Measurements from ENCODE around the gene NDFIP1.
"Not testable (repeated sequence)": the region's sequence is repeated elsewhere in the genome, so short reads cannot be mapped to it uniquely, and the experiment has no call there.

NDFIP1 gene

DNA sequence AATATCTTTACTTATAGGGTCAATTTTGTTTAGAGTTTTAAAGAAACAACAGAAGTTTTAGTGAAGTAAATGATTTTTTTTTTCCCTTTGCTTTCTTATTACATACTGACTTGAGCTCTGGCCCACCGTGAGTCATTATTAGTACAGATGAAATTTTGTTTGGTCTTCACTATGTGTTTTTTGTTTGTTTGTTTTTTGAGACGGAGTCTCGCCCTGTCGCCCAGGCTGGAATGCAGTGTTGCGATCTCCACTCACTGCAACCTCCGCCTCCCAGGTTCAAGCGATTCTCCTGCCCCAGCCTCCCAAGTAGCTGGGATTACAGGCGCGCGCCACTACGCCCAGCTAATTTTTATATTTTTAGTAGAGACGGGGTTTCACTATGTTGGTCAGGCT, 45.9 kb downstream of the NDFIP1 start:
- DNase-seq (ENCODE audit: low spot score) = not testable (repeated sequence)

DNA sequence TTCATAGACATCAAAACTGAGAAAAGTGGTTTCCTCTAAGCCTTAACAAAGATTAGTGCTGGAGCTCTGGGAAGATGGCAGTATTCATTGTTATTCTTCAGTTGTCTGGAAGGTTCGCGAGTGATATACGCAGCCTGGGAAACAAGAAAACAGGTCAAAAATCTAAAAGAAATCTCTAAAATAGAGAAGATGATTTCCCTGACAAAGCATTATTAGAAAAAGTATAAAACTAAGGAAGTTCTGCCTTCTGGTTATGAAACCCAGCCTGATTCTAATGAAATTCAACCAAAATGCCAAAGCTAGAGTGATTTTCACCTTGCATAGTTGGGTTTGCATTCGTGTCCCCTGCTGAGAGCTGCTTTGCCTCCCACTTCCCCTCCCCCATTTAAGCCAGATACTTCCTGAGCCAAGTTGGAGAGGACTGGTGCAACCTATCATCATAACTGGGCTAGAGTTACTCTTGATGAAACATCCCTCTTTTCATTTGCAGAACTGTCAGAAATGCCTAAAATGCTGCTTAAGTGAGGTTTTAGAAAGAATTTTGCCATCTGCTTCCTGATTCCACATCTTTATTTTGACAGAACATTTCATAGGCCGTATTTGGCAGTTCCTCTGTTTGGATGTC, 48.4 kb downstream of the NDFIP1 start:
- no peak for DNase-seq (ENCODE audit: low spot score)

DNA sequence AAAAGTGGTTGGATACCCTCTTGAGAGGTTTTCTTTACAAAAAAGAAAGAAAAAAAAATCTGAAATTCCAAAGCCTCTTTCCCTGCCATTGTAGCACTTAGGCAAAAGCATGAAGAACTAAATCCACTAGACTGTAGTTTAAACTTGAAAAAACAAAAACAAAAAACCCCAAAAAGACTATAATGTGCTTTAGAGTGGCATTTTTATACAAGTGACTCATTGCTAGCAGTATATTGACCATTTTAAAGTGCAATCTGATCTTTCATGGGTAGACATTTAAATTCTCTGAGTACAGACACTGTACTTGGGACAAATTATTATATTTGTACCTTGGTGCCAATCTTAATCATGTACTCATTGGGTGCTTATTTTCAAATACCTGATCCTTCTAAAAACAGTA, 50.8 kb downstream of the NDFIP1 start:
- DNase-seq (ENCODE audit: low spot score) = no peak

DNA sequence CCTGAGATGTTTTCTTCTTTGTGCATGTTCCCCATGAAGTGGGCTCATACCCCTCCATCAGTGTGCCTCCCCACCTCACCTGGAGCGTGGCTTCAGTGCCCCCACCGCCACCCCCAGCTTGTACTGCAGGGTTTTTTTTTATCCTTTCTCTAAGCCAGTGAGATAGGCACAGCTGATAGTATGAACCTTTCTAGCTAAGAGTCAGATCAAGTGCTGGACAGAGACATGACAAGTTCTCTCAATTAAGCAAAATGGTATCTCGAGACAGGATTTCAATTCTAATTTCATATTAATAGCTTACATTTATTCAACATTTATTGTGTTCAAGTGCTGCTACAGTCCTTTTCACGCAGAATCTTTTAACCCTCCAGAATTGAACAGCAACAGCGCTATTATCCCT, 55.7 kb downstream of the NDFIP1 start:
- no peak for DNase-seq (ENCODE audit: low spot score)

DNA sequence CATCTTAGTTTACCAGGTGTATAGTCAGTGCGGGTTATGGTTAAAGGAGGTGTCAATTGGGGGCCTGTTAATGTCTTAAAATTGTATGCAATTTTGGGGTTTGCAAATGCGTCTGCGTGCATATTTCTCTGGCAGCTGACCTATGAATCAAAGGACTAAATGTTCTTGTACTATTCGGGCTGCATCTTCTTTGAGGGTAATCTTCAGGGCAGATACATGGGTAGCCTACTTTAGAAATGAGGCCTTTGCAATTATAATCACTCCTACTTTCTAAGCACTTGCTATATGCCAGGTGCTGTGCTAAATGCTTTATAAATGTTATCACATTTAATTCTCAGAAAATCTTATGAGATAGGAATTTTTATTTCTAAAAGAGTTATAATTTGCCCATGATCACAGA, 58.2 kb downstream of the NDFIP1 start:
- no peak for DNase-seq (ENCODE audit: low spot score)

DNA sequence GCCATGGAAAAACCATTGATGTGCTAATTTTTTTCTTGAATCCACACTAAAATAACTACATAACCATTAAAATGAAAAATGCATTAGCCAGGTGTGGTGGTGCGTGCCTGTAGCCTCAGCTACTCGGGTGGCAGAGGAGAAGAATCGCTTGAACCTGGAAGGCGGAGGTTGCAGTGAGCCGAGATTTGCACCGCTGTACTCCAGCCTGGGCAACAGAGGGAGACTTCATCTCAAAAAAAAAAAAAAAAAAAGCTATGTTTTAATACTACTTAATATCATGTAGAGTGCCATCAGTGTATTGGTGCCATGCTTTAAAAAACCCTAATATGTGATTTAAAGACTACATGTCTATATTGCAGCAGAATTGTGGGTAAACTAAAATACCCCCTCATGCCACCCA, 58.9 kb downstream of the NDFIP1 start:
- DNase-seq (ENCODE audit: low spot score) = no peak

DNA sequence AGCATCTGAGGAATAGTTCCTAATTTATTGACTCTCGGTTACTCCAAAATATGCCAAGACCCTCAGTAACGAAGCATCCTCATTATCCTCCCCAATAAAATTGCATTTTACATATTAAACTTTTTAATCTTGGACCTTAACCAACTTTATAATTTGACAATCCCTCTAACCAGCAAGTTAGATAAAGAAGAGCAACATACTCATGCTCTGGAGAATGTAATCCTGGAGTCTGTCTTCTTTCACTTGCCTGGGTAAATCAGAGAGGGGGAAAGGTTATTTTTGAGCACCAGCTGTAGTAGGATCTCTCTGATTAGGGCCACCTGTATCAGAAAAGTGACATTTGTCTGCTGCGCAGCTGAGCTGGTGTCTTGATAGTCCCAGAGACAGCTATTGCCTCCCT, 59.8 kb downstream of the NDFIP1 start:
- no peak for DNase-seq (ENCODE audit: low spot score)

DNA sequence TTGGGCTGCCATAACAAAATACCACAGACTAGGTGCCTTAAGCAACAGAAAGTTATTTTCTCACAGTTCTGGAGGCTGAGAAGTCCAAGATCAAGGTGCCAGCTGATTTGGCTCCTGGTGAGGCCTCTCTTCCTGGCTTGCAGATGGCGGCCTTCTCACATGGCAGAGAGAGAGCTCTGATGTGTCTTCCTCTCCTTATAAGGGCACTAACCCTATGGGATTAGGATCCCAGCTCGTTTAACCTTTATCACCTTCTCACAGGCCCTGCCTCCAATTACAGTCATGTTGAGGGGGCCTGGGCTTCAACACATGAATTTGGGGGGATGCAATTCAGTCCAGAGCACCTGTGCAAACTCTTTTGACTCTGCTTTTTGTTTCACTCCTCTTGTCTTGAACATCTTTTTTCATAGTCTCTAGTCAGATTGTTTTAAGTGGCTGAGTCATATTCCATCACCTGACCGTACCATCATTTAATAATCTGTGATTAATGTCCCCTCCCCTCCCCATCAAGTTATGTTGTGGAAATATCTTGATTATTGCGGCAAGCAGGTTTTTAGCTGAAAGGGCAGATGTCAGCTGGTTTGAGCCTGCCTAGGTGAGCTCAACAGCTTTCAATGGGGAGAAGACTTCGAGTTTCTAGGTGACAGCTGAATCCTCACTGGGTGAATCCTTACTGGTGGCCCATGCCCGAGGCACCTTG, 61.8 kb downstream of the NDFIP1 start:
- no peak for DNase-seq (ENCODE audit: low spot score)

DNA sequence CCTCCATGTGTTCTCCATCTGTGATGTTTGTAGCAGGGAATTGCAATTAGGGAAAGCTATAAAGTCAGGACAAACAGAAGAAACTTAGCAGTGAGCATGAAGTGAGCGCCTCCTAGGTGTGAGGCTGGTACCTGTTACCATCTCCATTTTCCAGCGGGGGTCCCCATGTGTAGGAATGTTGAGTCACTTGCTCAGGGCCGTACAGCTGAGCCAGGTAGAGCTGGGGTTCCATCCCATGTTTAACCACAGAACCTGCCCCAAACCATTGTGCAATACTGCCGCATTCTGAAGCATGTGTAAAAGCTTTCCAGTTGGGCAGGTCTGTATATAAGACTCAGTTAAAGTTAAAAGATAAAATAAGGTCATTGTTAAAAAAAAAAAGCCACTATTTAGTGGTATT, 62.7 kb downstream of the NDFIP1 start:
- no peak for DNase-seq (ENCODE audit: low spot score)

DNA sequence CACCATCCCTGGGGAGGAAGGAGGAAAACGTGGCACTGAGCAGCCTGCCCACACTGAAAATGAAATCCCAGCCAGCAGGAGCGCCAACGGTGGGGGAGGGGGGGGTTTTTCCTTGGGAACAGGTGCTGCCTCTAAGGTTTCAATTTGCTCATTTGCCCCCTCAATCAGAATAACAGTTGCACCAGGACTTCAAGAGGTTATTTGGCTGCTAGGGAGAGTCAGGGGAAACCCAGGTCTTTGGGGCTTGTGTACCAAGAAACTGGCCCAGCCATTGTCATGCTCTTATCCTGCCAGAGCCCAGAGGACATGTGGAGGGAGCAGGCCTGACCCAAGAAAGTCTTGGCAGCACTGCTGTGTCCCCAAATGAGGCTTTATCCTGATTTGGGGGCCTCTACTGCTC, 66.5 kb downstream of the NDFIP1 start:
- no peak for DNase-seq (ENCODE audit: low spot score)

DNA sequence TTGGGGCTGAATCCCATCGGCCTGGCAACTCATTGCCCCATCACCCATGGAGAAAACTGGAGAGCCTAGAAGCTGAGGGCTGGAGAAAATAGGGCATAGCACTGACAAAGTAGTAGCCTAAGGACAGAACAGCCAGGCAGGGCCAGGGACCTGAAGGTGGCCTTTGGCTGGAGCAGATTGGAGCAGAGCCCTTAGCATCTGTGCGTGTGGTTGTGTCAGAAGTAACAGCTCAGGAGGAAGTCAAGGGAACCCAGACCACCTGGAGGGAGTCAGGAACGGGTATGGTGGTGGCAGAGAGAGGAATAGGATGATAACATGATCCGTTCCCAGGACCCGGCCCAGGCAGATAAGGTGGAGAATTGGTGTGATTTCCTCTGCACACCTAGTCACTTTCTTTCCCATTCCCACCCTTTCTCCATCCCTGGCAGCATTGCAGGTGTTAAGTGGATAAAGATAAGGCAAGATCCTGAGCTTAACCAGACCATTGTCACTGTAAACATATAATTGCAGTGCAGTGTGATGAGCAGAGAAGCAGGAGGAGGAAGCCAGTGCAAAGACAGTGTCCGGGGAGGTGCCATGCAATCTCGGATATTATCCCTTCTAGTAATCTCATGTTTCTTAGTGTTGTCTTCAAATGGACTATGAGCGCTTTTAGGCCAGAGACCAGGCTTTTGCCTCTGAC, 67.0 kb downstream of the NDFIP1 start:
- no peak for DNase-seq (ENCODE audit: low spot score)

DNA sequence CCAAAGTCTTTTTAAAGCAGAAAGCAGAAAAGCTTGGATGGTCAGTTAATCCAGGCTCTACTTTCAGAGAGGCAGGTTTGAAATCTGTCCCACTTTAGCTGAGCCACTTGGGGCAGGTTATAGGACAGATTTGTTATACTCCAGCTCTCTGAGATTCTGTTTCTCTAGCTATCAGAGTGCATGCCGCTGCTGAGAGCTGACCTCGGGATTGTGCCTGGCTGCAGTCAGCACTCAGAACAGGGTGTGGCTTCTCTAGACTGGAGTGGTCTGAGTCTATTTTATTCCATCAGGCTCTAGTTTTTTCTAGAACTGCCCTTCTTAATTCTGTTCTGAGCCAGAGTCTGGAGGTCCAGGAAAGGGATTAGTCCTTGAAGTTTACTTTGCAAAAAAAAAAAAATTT, 67.7 kb downstream of the NDFIP1 start:
- DNase-seq (ENCODE audit: low spot score) = no peak

DNA sequence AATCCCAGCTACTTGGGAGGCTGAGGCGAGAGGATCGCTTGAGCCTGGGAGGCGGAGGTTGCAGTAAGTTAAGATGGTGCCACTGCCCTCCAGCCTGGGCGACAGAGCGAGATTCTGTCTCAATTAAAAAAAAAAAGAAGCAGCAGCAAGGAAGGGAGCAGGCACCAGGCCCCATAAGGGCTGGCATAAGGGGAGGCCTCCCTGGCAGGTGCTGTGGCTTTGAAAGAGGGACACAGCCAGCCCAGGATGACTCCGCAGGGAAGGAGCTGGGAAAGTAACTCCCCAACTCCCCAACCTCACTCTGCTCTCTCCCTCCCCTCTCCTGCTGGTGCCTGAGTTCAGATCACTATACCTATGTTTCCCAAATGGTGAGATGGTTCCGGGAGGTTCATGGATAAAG, 70.1 kb downstream of the NDFIP1 start:
- DNase-seq (ENCODE audit: low spot score) = no peak

DNA sequence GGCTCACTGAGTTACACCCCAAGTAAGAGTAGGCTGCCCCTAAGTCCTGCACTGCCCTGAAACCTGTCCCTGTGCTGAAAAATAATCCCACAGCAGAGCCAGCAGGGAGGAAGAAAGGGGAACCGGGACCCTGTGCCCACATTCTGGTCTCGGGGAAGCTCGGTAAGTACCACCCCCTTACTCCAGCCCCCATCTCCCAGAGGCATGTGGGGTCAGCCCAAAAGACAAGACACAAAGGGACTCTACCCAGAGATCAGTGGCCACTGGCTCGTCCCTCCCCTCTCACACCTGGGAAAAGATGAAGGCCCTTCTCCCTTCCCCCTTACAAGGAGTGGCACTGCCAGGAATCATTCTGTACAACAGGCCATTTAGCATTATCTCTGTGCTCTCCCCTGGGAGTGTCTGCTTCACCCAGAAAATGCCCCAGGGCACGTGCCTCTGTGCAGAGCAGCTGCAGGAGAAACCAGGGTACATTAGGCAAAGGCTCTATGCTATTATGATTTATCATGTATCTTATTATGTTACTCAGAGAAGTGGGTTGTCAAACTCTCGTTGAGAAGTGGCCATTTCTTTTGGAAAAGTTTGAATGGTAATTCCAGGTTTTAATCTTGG, 71.3 kb downstream of the NDFIP1 start:
- DNase-seq (ENCODE audit: low spot score) = no peak

DNA sequence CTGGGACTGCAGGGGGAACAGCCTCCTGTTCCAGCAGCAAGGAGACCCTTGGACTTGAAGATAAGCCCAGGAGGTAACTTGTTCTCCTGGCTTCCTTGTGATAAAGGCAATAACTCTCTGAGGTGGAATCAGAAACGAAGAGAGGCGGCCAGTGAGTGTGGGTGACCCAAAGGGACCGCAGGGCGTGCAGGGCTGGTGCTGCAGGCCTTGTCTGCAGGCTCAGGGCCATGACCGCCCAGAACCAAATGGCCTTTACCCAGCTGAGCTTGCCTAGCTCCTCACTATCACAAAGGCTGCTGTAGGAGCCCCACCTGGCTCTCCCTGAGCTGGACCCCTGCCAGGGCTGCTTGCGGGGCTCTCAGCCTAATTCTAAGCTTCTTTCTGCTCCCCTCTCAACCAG, 72.5 kb downstream of the NDFIP1 start:
- no peak for DNase-seq (ENCODE audit: low spot score)

DNA sequence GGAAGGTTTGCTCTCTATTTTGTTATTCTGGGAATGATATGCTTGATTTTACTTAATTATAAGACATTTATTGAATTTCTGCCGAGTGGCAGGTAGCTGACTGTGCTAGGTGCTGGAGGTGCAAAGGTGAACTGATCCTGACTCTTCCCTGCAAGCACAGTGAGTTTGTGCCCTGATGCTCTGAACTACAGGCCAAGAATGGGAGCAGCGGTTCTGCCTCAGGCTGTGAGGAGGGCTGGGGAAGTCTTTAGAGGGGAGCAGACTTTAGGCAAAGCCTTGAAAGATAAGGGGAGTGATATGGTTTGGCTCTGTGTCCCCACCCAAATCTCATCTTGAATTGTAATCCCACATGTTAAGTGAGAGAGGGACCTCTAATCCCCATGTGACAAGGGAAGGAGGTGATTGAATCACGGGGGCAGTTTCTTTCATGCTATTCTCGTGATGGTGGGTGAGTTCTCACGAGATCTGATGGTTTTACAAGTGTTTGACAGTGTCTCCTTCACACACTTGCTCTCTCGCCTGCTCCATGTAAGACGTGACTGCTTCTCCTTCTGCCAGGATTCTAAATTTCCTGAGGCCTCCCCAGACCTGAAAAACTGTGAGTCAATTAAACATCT, 73.1 kb downstream of the NDFIP1 start:
- DNase-seq (ENCODE audit: low spot score) = no peak

DNA sequence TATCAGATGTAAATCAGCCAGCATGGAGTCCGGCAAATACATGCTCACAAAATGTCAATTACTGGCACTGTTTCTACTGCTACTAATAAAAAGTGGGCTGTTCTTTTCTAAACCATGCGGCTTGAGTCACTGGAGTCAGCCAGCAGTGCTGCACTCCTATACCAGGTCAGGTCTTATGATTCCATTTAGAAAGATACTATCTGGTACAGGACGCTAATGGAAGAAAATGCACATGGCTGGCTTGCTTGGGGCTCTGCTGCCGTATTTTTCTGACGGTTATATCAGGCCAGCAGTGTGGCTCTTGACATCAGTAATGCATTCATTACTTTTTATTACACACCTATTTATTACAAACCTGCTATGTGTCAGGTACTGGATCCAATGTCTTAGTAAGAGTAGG, 74.3 kb downstream of the NDFIP1 start:
- DNase-seq (ENCODE audit: low spot score) = no peak

DNA sequence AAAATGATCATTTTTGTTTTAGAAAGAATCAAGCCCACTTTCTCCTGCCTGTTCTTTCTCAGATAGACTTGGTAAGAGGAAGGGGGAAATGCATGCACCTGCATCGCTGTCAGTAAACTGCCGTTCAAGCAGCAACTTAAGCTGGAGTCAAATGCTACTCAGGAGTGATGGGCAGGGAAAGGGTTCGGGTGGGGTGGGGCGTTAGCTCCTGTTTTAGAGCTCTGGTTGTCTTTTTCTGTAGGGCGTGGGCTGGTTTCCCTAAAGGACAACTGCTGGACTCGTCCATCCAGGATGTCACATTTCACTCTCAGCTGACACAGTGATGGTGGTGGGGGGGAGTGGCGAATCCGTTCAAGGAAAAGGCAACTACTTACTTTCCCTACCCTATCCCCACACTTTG, 75.0 kb downstream of the NDFIP1 start:
- no peak for DNase-seq (ENCODE audit: low spot score)

DNA sequence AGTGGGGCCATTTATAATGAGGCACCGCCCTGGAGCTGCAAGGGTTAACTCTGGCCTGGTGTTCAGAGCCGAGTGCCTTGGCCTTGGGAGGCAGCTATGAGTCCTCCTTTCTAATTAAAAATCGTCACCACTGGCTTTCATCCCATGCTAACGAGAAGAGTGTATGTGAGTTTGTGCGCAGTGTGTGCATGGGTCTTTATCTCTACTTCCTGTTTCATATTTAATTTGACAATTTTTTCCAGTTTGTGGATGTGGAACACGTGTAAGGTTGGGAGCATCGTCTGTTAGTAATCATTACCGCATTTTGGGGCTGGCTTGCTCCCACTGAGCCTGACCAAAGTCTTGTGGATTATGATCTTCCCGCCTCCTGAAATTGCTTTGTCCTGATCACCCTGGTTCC, 76.4 kb downstream of the NDFIP1 start:
- DNase-seq (ENCODE audit: low spot score) = no peak

DNA sequence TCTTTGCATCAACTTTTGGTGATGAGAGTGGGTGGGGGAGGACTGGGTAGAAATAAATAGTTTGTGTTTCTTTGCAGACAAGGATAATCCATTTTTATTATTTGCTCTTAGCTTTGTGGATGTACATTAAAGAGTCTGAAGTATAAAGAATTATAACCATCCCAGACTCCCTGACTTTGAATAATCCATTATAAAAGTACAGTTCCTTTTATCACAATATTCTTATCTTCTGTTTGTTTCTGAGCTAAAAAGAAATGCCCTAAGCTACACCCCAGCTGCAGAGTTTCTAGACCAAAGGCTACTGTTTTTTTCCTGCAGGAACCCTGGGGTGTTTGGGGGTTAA, 77.9 kb downstream of the NDFIP1 start:
- no peak for DNase-seq (ENCODE audit: low spot score)

DNA sequence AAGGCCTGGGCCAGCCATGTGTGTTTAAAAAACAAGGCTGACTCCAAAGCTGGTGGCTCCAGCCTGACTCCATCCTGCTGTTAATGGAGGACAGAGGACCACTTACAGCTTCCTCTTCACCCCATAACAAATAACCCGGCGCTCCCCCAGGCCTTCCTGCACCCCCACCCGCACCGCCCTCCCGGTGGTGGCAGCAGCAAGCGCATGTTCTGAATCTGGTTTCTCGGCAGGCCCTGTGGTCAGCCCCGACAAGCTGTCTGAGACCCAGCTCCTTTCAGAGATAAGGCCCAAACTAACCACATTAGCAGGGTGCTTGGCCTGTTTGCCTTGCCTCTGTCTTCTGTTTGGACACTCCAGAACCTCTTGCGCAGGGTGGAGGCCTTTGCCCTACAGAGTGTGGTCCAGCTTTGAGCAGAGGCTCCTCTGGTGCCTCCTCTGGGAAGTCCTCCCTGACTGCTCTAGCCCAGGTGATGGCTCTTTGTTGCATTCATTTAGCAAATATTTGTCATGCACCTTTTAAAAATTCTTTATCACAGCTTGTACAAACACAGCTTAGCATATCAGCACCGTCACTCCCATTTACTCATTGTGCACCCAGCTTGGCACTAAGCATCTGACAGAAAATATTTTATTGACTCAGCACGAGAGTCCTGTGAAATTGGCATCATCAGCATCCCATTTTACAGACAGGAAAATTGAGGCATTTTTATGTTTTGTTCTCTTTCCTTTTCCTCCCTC, 78.4 kb downstream of the NDFIP1 start:
- no peak for DNase-seq (ENCODE audit: low spot score)

DNA sequence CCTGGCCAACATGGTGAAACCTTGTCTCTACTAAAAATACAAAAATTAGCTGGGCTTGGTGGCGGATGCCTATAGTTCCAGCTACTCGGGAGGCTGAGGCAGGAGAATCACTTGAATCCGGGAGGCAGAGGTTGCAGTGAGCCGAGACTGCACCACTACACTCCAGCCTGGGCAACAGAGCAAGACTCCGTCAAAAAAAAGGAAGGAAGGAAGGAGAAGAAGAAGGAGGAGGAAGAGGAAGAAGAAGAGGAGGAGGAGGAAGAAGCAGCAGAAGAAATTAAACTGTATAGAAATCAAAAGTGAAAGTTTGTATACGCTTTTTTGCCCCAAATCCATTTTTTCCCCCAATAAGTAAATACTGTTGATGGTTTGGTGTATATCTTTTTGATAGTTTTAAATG, 80.1 kb downstream of the NDFIP1 start:
- DNase-seq (ENCODE audit: low spot score) = not testable (repeated sequence)
